ENCODE data around the gene ACTR2.

GRCh38 chr2:65299246-65299645 lies 71.6 kb downstream of the ACTR2 start:
- TF ChIP-seq POLR2AphosphoS5 (IDR thresholded peaks at IDR 0.05) (no peak), CTCF (IDR thresholded peaks at IDR 0.05 in 8 of 11, conservative IDR thresholded peaks at IDR 0.05 in 3 of 11) (no peak)

Data from spleen (tissue), 7 donors.